Measurements from ENCODE around the gene NRL. TPM values are rescaled to one million over a fixed set of nuclear protein-coding genes. Genes with fewer than 3 reads are reported as not detected.
"Not testable (repeated sequence)": the region's sequence is repeated elsewhere in the genome, so short reads cannot be mapped to it uniquely, and the experiment has no call there.

The NRL gene
- total RNA-seq, 1 experiment from 2014 or later, result 1.4 TPM

DNA sequence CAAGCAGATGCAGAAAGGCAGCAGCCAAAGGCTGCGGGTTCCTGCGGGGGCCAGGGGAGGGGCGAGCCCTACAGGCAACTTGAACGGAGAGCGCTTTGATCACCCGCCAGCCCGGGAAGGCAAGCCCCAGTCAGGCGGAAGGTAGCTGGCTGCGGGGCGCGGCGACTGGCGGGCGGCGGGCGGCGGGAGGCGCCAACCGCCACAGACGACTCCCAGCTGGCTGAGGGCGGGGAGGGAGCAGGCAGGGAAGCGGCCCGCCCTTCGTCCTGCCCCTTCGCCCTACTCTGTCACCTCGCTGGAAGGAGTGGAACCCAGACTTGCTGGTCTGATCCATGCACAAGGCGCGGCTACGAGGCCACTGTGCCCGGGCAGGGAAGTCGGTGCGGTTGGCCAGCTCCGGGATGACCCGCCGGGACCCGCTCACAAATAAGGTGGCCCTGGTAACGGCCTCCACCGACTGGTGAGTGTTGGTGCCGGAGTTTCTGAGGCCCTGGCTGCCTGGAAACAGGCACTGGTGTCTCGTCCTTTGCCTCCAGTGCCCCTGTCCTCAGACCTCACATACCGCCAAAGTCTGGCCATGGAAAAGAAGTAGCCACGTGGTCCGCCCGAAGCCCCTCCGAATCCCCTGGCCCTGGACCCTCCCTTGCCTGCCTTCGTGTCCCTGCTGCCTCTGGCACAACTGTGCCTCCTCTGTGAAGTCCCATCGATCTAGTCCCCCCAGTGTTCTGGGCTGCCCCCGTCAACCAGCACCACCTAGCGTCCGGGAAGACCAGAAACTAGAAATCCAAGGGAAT, 78.4 kb downstream of the NRL start:
- Histone ChIP-seq H3K36me3 (ENCODE audit: control insufficient read depth, insufficient read depth, low read length) (no peaks in the 10 kb centered on the region), H3K4me1 (ENCODE audit: control insufficient read depth, insufficient read depth, low read length) (no peaks in the 10 kb centered on the region), H3K27me3 (ENCODE audit: control insufficient read depth, insufficient read depth, low read length) (no peaks in the 10 kb centered on the region), H3K4me3 (ENCODE audit: low read depth in 2 of 2, low read length in 2 of 2) (peak overlapping the region; percentile 48 to 57), H3K27ac (ENCODE audit: low read length) (peak overlapping the region; percentile 54; the same call in 1 of the 2 replicates), H3K9me3 (ENCODE audit: control insufficient read depth, insufficient read depth, low read depth, low read length) (no peaks in the 10 kb centered on the region; the same call in 1 of the 2 replicates)
- intact Hi-C loops (cut with micrococcal nuclease; ENCODE audit: unreplicated experiment), result no loop called here
- DNase-seq (ENCODE audit: low read depth, low spot score) (no peak), ATAC-seq (peak; percentile 98)
- TF ChIP-seq, protein P1, sequence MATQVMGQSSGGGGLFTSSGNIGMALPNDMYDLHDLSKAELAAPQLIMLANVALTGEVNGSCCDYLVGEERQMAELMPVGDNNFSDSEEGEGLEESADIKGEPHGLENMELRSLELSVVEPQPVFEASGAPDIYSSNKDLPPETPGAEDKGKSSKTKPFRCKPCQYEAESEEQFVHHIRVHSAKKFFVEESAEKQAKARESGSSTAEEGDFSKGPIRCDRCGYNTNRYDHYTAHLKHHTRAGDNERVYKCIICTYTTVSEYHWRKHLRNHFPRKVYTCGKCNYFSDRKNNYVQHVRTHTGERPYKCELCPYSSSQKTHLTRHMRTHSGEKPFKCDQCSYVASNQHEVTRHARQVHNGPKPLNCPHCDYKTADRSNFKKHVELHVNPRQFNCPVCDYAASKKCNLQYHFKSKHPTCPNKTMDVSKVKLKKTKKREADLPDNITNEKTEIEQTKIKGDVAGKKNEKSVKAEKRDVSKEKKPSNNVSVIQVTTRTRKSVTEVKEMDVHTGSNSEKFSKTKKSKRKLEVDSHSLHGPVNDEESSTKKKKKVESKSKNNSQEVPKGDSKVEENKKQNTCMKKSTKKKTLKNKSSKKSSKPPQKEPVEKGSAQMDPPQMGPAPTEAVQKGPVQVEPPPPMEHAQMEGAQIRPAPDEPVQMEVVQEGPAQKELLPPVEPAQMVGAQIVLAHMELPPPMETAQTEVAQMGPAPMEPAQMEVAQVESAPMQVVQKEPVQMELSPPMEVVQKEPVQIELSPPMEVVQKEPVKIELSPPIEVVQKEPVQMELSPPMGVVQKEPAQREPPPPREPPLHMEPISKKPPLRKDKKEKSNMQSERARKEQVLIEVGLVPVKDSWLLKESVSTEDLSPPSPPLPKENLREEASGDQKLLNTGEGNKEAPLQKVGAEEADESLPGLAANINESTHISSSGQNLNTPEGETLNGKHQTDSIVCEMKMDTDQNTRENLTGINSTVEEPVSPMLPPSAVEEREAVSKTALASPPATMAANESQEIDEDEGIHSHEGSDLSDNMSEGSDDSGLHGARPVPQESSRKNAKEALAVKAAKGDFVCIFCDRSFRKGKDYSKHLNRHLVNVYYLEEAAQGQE (IDR thresholded peaks at IDR 0.05; ENCODE audit: insufficient read depth in 1 of 2, low read depth in 2 of 2, low read length in 1 of 2), result no peak
- TF ChIP-seq, protein P2, sequence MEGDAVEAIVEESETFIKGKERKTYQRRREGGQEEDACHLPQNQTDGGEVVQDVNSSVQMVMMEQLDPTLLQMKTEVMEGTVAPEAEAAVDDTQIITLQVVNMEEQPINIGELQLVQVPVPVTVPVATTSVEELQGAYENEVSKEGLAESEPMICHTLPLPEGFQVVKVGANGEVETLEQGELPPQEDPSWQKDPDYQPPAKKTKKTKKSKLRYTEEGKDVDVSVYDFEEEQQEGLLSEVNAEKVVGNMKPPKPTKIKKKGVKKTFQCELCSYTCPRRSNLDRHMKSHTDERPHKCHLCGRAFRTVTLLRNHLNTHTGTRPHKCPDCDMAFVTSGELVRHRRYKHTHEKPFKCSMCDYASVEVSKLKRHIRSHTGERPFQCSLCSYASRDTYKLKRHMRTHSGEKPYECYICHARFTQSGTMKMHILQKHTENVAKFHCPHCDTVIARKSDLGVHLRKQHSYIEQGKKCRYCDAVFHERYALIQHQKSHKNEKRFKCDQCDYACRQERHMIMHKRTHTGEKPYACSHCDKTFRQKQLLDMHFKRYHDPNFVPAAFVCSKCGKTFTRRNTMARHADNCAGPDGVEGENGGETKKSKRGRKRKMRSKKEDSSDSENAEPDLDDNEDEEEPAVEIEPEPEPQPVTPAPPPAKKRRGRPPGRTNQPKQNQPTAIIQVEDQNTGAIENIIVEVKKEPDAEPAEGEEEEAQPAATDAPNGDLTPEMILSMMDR (IDR thresholded peaks at IDR 0.05), result peak; percentile 85
- TF ChIP-seq POLR2AphosphoS5 (IDR thresholded peaks at IDR 0.05; ENCODE audit: low read depth, low read length), result no peak
- no peak for TF ChIP-seq SIN3A (IDR thresholded peaks at IDR 0.05; ENCODE audit: borderline replicate concordance, insufficient read depth, low read depth, low read length)
- TF ChIP-seq TCF7L2 (IDR thresholded peaks at IDR 0.05; ENCODE audit: low read depth, low read length), result peak; percentile 81
- in situ Hi-C loops (cut with HindIII; ENCODE audit: low pct_unique_long_range_greater_than_20kb, low sequenced_read_pairs), result no loop called here
- no TSS peak for BruUV-seq (replicated peaks)
- CTCF ChIA-PET, result interaction anchor here (0.6 kb wide), 1 partner anchor 558 kb away, joined by 8 read pairs; no protein-coding TSS in a partner anchor
- POLR2A ChIA-PET, result no interaction called here

DNA sequence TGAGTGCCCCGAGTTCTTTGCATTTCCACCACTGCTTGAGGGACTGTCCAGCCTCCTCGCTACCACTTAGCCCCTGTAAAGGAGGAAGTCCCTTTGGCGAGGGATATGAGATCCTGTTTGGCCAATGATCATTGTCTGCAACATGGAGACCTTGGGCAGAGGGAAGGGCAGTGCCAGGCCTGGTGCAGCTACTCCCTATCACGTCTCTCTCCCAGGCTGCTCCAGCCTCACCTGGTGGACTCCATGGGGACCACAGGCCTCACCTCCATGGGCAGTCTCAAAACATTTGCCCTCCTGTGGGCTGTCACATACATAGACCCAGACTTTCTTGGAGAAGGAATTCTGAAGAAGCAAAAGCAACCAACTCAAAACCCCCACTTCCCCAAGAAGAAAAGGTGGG, 79.0 kb downstream of the NRL start:
- H3K4me1 ChIP-seq (ENCODE audit: control insufficient read depth, insufficient read depth, low read length); intact Hi-C loops (cut with micrococcal nuclease; ENCODE audit: unreplicated experiment); POLR2A ChIA-PET; H3K27ac ChIP-seq (ENCODE audit: low read length); DNase-seq (ENCODE audit: low read depth, low spot score); in situ Hi-C loops (cut with HindIII; ENCODE audit: low pct_unique_long_range_greater_than_20kb, low sequenced_read_pairs); H3K36me3 ChIP-seq (ENCODE audit: control insufficient read depth, insufficient read depth, low read length); H3K27me3 ChIP-seq (ENCODE audit: control insufficient read depth, insufficient read depth, low read length); BruUV-seq (replicated peaks); H3K9me3 ChIP-seq (ENCODE audit: control insufficient read depth, insufficient read depth, low read depth, low read length); CTCF ChIA-PET: not testable (repeated sequence)
- peak overlapping the region; percentile 48 to 57 for H3K4me3 ChIP-seq (ENCODE audit: low read depth in 2 of 2, low read length in 2 of 2)
- ATAC-seq, result peak; percentile 57

DNA sequence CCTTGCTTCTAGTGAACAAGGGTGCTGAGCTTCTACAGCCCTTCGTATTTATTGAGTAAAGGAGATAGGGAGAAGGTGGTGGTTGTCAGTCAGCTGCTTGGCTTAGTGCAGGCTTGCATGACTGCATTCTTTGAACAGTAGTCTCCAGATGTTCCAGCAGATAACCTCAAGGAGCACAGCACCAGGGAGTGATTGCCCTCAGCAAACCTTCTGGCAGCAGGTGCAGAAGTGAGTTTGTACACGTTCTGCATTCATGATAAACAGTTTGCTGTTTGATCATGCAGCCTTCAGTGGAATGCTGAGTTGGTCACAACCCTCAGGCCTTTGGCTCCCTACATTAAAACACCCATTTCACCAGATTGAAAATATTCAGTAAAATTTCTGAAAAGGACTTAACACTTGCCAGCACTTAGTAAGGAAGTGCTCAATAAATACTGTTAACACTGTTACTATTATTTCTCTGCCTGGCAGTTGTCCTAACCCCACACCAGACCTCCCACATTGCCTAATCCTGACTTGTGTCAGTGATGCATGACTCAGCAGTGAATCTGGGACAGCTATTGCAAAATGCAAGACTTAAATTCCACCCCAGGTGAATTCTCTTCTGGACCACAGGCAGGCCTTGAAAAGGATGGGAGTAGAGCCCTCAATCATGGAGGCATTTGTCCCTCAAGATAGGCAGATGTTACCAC, 81.9 kb downstream of the NRL start:
- intact Hi-C loops (cut with micrococcal nuclease; ENCODE audit: unreplicated experiment) (no loop called here), in situ Hi-C loops (cut with HindIII; ENCODE audit: low pct_unique_long_range_greater_than_20kb, low sequenced_read_pairs) (no loop called here)
- ATAC-seq (no peak), DNase-seq (ENCODE audit: low read depth, low spot score) (no peak)
- no TSS peak for BruUV-seq (replicated peaks)
- Histone ChIP-seq H3K27ac (ENCODE audit: low read length) (no peak overlapping the region), H3K36me3 (ENCODE audit: control insufficient read depth, insufficient read depth, low read length) (no peaks in the 10 kb centered on the region), H3K4me1 (ENCODE audit: control insufficient read depth, insufficient read depth, low read length) (no peaks in the 10 kb centered on the region), H3K27me3 (ENCODE audit: control insufficient read depth, insufficient read depth, low read length) (no peaks in the 10 kb centered on the region), H3K4me3 (ENCODE audit: low read depth in 2 of 2, low read length in 2 of 2) (no peak overlapping the region), H3K9me3 (ENCODE audit: control insufficient read depth, insufficient read depth, low read depth, low read length) (no peaks in the 10 kb centered on the region; the same call in 1 of the 2 replicates)
- no peak for TF ChIP-seq SIN3A (IDR thresholded peaks at IDR 0.05; ENCODE audit: borderline replicate concordance, insufficient read depth, low read depth, low read length)
- TF ChIP-seq POLR2AphosphoS5 (IDR thresholded peaks at IDR 0.05; ENCODE audit: low read depth, low read length), result no peak
- TF ChIP-seq, protein P2 (IDR thresholded peaks at IDR 0.05), result no peak
- TF ChIP-seq, protein P1 (IDR thresholded peaks at IDR 0.05; ENCODE audit: insufficient read depth in 1 of 2, low read depth in 2 of 2, low read length in 1 of 2), result no peak
- TF ChIP-seq TCF7L2 (IDR thresholded peaks at IDR 0.05; ENCODE audit: low read depth, low read length), result no peak
- ChIA-PET CTCF (no interaction called here), POLR2A (no interaction called here)
